HCEC 1CT (cell line): ENCODE data around the gene RANBP3.

Experiments used
- DNase-seq: peaks from one replicate; pipeline ENCODE4 v3.0.0-alpha.2; 2017

RANBP3 gene

GRCh38 chr19:5874496-5874895 lies 103.4 kb downstream of the RANBP3 start:
- peak; percentile 80 for DNase-seq

- no peak for DNase-seq
Measured at GRCh38 chr19:5873617-5874199, 104.2 kb downstream of the RANBP3 start.

GRCh38 chr19:5870986-5871394 lies 107.0 kb downstream of the RANBP3 start:
- no peak for DNase-seq

GRCh38 chr19:5867201-5868136 lies 110.5 kb downstream of the RANBP3 start:
- no peak for DNase-seq
